Stimulated activated CD8-positive, alpha-beta memory T cell treated with anti-CD3 and anti-CD28 coated beads, Interleukin-15, amount 100 ng/mL, for 24 hours (primary cell): Measurements from ENCODE around the gene MYOZ3.
A peak's percentile ranks its signal among the peaks of the same experiment; 100 is the strongest.

Experiments used
- DNase-seq: peaks from one replicate; pipeline ENCODE4 v3.0.0-alpha.2; 2020; ENCODE audit warnings: low read depth

MYOZ3 gene

GRCh38 chr5:150659360-150660107 lies 1.5 kb upstream of the MYOZ3 start:
- DNase-seq = no peak

GRCh38 chr5:150660108-150660831 lies 781 bp upstream of the MYOZ3 start:
- DNase-seq = no peak

DNA sequence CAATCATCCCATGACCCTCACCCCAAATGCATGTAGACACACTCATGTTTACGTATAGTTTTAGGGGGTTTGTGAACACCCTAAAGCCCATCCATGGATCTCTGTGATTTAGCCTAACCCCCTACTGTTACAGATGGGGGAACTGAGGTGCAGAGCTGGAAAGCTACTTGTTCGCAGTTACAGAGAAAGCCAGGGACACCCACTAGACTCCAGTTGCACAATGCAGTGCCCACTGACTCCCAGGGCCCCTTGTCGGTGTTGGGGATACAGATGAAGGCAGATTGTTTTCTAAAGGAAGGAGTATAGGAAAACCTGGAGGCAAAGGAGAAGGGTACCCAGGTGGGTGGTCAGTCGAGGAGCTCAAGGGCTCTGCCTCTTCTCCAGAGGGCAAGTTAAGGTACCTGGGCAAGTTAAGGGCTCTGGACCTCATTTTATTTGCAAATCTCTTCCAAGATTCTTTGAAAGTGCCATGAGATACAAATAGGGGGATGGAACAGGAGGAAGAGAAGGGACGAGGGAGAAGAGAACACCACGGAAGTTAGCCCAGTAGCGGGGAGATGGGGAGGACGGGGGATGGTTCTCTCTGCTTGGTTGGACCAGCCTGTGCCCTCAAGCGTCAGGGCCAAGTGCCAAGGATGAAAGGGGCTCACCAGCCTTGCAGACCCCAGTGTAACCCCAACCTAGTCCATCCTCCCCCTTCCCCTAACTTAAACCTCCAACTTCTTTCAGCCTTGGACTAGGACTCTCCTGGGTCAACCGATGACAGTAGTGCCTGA lies 958 bp downstream of the MYOZ3 start:
- DNase-seq = no peak

DNA sequence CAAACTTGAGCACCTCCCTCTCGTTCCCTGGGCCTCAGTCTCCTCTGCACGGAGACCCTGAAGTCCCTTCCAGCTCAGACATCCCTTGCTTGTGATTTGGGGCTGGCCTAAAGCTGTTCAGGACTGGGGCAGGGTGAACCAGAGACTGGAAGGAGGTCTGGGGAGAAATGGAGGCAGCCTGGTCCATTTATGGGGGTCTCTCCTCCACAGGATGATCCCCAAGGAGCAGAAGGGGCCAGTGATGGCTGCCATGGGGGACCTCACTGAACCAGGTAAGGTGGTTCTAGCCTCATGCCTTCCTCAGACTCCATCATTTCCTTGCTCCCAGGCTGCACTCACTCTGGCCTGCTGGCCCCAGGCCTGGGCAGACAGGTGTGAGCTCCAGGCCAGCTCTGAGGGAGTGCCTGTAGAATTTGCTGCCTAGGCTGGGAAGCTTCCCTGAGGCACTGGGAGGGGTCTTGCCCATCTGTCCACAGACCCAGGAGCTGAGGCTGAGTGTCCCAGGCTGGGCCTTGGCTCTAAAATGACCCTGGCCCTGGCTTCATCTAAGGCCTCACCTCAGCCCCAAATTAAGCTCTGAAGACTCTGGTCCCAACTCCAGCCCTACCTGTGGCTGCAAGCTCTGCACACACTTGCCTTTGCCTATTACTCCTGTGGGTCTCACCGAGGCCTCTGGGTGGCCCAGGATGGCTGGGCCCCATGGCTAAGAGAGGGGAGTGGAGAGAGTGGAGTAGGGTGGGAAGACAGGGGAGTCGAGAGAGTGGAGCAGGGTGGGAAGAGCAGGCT lies 1.9 kb downstream of the MYOZ3 start:
- DNase-seq = no peak

DNA sequence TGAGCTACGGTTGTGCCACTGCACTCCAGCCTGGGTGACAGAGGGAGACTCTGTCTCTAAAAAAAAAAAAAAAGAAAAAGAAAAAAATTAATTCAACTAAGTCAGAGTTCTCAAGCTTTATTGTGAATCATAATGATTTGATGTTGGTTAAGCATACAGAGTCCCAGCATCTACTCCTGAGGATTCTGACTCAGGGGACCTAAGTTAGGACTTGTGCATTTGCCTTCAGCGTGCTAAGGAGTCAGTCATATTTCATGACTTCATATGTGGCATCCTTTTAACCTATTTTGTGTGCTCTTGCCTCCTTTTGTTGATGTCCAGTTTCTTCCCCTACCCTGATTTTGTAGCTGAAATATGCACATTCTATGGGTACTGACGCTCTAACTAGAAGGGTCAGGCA lies 2.9 kb downstream of the MYOZ3 start:
- no peak for DNase-seq

GRCh38 chr5:150665044-150665443 lies 4.0 kb downstream of the MYOZ3 start:
- no peak for DNase-seq

DNA sequence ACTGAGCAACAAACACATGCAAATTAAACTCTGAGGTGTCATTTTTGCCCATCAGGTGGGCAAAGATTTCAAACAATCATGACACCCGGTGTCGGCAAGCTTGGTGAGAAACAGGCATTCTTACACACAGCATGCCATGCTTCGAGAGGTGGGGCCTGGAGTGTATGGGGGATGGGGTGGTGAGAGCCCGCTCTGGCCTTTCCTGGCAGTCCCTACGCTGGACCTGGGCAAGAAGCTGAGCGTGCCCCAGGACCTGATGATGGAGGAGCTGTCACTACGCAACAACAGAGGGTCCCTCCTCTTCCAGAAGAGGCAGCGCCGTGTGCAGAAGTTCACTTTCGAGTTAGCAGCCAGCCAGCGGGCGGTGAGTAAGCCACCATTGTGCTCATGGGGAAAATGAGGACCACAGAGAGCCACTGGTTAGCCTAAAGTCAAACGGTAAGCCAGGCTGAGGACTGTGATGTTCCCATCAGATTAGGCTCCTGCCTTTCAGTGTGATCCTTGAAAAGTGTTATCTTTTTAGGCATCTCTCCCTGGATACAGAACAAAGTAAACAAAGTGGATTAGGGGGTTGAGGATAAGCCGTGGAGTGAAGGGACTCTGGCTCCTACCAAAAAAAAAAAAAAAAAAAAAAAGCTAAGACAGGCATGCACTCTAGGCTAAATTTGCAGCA lies 9.4 kb downstream of the MYOZ3 start:
- DNase-seq = no peak

DNA sequence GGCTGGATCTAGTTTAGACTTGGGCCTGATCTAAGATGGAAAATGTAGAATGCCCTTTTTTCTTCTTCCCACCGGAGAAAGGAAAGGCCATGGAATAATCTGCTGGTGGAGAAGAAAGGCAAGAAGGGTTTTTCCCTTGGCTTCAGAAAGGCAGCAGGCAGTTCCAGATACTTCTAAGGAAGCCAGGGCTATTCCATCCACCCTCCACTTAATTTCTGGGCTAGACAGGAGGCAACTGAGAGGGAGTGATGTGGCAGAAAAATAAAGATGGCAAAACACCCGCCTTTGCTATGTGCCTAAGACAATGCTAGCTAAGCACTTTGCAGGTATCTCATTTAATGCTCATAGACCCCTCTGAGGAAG lies 9.9 kb downstream of the MYOZ3 start:
- DNase-seq = no peak

DNA sequence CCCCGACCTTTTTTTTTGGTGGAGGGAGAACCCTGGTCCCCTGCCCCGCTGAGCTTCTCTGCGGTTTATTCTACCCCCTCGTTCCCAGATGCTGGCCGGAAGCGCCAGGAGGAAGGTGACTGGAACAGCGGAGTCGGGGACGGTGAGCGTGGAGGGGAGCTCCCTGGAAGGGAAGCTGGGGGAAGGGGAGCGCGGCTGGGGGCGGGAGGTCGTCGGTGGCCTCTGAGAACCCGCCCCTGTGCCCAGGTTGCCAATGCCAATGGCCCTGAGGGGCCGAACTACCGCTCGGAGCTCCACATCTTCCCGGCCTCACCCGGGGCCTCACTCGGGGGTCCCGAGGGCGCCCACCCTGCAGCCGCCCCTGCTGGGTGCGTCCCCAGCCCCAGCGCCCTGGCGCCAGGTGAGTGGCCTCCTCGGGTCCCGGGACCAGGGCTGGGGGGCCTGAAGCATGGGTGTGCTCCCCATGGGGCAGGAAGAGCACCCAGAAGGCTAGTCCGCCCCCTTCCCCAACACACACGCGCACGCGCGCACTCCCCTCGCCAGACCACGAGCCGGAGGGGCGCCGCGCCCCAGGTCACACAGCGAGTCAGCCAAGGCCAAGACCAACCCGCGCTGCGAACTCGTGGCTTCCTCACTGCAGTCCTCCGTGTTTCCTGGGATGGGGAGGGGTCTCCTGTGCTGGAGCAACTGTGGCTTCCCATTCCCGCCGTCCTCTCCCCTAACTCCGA lies 10.6 kb downstream of the MYOZ3 start:
- no peak for DNase-seq

DNA sequence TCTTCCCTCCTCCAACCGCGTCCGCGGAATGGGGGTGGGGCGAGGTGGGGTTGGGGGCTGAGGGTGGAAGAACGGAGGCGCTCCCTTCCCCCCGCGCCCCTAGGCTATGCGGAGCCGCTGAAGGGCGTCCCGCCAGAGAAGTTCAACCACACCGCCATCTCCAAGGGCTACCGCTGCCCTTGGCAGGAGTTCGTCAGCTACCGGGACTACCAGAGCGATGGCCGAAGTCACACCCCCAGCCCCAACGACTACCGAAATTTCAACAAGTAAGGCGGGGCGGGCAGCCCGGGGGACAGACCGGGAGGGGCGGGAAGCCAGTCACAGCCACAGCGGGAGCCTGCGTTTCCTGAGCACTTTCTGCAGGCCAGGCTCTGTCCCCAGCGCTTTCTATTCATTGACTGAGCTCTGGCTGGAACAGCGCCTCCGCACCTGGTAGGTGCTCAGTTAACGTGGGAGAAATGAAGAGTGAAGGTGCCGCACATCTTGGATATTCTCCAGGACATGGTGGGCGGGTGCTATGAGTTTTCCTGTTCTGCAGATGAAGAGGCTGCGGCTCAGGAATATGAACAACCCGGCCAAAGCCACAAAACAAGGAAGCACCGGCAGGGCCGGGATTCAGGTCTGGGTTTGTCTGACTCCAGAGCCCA lies 11.3 kb downstream of the MYOZ3 start:
- no peak for DNase-seq

DNA sequence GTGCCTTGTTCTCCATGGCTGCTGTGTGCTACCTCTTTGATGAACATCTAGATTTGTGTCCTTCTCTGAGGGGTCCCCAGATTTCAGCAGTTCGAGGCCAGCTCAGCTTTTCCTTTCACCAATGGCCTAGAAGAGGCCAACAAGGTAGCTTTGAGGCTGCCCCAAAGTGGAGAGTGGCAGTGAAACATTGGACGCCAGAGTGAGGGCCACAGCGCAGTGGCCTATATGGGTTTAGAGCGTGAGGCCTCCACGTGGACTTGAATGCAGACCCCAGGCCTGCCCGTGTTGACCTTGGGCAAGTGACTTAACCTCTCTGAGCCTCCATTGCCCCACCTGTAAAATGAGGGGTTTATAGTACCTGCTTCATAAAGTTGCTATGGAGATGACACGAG lies 11.8 kb downstream of the MYOZ3 start:
- no peak for DNase-seq

DNA sequence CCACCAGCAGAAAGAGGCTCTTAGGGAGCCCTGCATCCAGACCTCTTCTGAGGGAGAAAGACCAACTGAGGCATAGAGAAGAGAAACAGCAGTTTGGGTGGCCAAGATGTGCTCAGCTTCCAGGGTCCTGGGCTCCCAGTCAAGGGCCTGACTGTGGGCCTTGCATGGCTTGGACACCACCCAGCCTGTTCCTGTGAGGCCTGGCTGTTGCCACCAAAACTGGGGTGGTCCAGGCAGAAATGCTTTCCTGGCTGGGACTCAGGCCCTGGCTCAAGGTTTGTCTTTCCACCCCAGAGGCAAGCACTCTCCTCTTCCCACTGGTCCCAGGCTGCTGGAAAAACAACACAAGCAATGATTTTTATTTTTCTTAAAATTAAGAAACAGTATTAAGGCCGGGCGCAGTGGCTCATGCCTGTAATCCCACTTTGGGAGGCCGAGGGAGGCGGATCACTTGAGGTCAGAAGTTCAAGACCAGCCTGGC lies 13.3 kb downstream of the MYOZ3 start:
- no peak for DNase-seq

DNA sequence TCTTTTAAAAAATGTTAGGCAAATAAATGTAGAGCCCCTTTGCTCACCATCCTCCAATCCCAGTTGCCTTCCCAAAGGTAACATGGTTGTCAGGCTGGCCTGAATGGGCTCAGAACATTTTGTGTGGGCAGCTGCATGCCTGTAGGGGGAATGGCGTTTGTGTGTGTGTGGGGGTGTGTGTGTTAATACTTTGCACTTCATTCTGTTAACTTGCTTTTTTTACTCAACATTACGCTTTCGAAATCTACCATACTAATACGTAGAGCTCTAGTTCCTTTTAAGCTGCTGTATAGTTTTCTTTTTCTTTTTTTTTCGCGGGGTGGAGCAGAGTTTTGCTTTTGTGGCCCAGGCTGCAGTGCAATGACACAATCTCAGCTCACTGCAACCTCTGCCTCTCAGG lies 14.0 kb downstream of the MYOZ3 start:
- no peak for DNase-seq

- DNase-seq = no peak
Observed at GRCh38 chr5:150676578-150676977, 15.5 kb downstream of the MYOZ3 start.

GRCh38 chr5:150689120-150689519 lies 28.1 kb downstream of the MYOZ3 start:
- DNase-seq = no peak

- DNase-seq = no peak
Observed at GRCh38 chr5:150690760-150691159, 29.7 kb downstream of the MYOZ3 start.

- no peak for DNase-seq
Observed at GRCh38 chr5:150692276-150692675, 31.2 kb downstream of the MYOZ3 start.

DNA sequence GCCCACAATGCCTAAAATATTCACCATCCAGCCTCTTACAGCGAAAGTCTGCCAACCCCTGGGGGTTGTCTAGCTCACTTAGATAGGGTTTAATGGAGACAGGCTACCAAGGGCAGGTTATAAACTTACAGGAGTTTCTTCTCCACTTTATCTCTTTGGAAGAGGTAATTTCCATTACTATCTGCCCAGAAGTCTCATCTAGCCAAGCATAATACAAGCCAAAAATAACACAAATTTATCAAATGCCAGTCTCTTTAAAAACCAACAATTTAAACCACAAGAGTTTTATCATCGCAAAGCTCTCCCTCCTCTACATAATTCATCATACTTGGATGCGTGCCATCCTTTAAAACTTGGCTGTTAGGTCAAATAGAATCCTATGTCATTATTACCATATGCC lies 33.6 kb downstream of the MYOZ3 start:
- no peak for DNase-seq

DNA sequence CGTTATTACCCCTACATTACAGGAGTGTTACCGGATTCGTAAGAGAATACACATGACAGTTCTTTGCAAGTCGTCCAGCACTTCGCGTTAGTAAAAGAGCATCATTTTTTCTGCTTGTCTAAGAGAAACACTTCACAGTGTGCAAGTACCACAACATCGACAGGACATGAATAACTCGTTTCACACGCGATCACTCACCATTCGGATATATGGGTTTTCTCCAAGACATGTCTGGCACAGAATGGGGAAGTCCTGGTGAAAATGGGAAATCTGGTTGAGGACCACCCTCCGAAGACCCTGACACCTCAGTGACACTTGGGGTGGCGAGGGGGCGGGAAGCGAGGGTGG lies 39.2 kb downstream of the MYOZ3 start:
- DNase-seq = no peak

GRCh38 chr5:150700594-150701377 lies 39.7 kb downstream of the MYOZ3 start, which contains the start of gene RBM22:
TSS of gene RBM22 (minus strand) at chr5:150701062. CDS start at chr5:150700985, 77 bp downstream.
- DNase-seq = peak; percentile 79
